GM12892 (cell line): ENCODE data around the gene MEGF11.

Source experiments
- DNase-seq: peaks from one replicate; pipeline ENCODE4 v3.0.0; 2011; ENCODE audit not compliant: insufficient read length
- FAIRE-seq: peaks from 2 replicates; lab custom pipeline; 2011; peaks lifted over from hg19 to GRCh38; lab: Jason Lieb, UNC
- POLR2A ChIP-seq: IDR thresholded peaks from 2 replicates; pipeline ENCODE4 v1.6.1; 2011; ENCODE audit warnings: low read depth, low read length, control low read depth
- POLR2AphosphoS5 ChIP-seq: IDR thresholded peaks from 2 replicates; pipeline ENCODE4 v1.6.1; 2011; ENCODE audit warnings: low read depth, low read length, control low read depth
- TAF1 ChIP-seq: IDR thresholded peaks from 2 replicates; pipeline ENCODE4 v1.6.1; 2011; ENCODE audit warnings: low read depth, mild to moderate bottlenecking, control low read depth, low read length, borderline replicate concordance

MEGF11 gene

GRCh38 chr15:66070220-66070934 is 183.2 kb downstream of the MEGF11 start:
- TF ChIP-seq TAF1 (no peak), POLR2A (no peak), POLR2AphosphoS5 (no peak)
- DNase-seq (no peak), FAIRE-seq (no peak)

- no peak for TF ChIP-seq POLR2AphosphoS5
- TF ChIP-seq POLR2A: no peak
- no peak for TF ChIP-seq TAF1
- DNase-seq: no peak
- FAIRE-seq: no peak
Measured at GRCh38 chr15:66069751-66070150, 183.8 kb downstream of the MEGF11 start.

DNA sequence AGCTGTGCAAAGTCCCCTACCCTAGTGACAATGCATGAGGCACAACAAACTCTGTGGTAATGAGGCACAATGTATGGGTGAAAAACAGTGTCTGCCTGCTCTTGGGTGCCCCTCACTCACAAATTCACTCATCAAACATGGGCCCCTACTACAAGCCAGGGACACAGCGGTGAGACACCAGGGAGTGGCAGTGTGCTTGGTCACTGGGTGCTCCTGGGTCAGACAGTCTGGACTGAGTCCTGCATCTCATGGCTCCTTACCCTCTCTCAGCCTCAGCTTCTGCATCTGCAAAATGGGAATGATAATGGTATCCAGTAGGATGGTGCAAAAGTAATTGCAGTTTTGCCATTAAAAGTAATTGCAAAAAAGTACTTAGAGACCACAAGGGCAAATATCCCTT is 184.7 kb downstream of the MEGF11 start:
- FAIRE-seq: no peak
- DNase-seq: no peak
- TF ChIP-seq TAF1 (no peak), POLR2A (no peak), POLR2AphosphoS5 (no peak)

- no peak for DNase-seq
- TF ChIP-seq POLR2AphosphoS5 (no peak), TAF1 (no peak), POLR2A (no peak)
- FAIRE-seq: no peak
Measured at GRCh38 chr15:66067687-66068086, 185.9 kb downstream of the MEGF11 start.

- TF ChIP-seq TAF1: no peak
- no peak for DNase-seq
- no peak for FAIRE-seq
Measured at GRCh38 chr15:66066481-66066880, 187.1 kb downstream of the MEGF11 start.

- TF ChIP-seq TAF1 (no peak), POLR2A (no peak), POLR2AphosphoS5 (no peak)
- FAIRE-seq (no peak), DNase-seq (no peak)
Measured at GRCh38 chr15:66066005-66066404, 187.5 kb downstream of the MEGF11 start.

DNA sequence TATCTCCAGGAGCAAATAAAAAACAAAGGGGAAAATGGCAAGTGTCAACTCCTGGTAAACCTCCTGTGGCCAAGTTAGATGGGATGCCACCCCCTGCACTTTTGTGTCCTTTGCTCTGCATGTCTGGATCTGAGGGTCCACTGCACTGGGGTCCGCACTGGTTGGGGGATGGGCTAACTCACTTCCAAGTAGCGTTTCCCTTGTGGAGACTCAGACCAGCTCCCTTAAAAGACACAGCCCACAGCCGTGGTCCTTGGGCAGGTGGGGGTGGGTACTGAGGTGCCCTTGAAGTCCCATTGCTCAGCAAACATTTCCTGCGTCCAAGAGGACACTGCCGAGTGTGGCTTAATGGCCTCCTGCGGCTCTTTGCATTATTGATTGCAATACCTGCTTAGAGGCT is 188.2 kb downstream of the MEGF11 start:
- FAIRE-seq (no peak), DNase-seq (no peak)
- no peak for TF ChIP-seq POLR2AphosphoS5

DNA sequence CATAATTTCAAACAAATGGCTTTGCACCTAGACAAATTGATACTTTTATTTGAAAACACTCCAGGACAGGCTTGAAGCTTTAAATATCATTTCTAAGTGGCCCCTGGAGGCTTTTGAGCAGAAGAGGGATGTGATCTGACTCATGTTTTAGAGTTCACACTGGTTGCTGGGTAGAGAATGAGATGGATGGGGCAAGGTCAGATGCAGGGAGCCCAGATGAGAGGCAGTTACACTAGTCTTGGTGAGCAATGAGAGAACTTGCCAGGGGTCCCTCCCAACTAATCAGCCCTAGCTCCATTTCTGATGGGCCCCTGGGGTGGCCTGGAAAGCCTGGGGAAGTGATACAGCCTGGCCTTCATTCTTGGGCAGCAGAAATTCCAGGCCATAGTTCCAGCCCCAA is 190.4 kb downstream of the MEGF11 start:
- TF ChIP-seq POLR2A (no peak), POLR2AphosphoS5 (no peak), TAF1 (no peak)

GRCh38 chr15:66057089-66057488 is 196.5 kb downstream of the MEGF11 start:
- no peak for DNase-seq
- no peak for FAIRE-seq
- no peak for TF ChIP-seq POLR2A
- no peak for TF ChIP-seq TAF1
- TF ChIP-seq POLR2AphosphoS5: no peak

More for the DNA sequence above, 190.4 kb downstream of the MEGF11 start:
- FAIRE-seq (no peak), DNase-seq (no peak)

DNA sequence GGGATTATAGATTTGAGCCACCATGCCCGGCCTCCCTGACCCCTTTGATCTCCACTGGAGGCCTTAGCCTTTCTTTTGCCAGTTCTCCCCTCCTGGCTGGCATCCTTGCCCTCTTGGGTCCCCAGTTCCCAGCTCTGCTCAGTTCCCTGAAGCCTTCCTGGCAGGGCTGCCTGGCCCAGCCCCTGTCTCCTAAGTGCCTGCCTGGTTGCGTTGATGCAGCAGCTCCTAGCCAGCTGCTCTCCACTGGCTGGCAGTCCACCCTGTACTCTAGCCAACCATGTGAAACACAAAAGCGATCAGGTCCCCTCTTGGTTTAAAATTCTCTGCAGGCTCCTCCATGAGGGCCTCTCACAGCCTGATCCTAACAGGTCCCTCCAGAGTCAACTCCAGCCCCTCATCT is 199.6 kb downstream of the MEGF11 start:
- no peak for FAIRE-seq
- DNase-seq: no peak
- TF ChIP-seq POLR2AphosphoS5: no peak
- TF ChIP-seq TAF1: no peak
- no peak for TF ChIP-seq POLR2A

DNA sequence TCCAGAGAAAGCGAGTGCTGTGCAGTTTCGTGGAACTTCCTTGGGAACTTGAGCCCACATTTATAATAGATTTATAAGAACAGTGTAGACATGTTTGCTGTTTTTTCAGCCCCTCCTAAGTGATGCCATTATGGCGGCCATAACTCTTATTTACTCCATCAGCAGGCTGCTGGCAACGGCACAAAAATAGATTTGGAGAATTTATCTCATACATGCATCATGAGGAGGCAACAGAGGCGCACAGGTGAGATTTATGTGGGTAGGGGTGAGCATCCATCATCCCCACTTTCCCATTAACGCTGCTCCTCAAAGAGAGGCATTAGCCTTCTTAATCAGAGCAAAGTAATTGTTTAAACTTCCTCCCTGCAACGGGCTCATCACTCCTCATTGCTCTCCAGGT is 201.7 kb downstream of the MEGF11 start:
- DNase-seq: no peak
- TF ChIP-seq TAF1 (no peak), POLR2AphosphoS5 (no peak), POLR2A (no peak)
- no peak for FAIRE-seq

GRCh38 chr15:66050264-66050663 is 203.3 kb downstream of the MEGF11 start:
- TF ChIP-seq TAF1: no peak
- TF ChIP-seq POLR2AphosphoS5: no peak
- no peak for TF ChIP-seq POLR2A
- DNase-seq: no peak
- FAIRE-seq: no peak

DNA sequence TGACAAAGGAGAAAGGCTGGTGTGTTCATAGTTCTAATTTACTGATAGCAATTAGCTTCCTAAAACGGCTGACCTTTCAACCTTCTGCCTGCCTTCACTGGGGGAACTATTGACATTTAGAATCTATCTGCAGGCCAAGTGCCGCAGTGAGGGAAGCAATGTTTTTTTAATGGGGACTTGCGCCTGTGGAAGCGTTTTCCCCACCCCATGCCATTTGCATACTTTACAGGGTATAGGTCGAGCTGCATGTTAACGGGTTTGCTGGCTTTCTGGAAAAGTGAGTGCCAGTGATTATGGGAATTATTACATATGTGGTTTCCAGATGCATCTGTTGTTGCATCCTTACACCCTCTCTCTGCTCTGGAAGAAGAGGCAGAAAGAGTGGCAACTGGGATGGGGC is 204.2 kb downstream of the MEGF11 start:
- FAIRE-seq (no peak), DNase-seq (no peak)
- TF ChIP-seq TAF1 (no peak), POLR2A (no peak), POLR2AphosphoS5 (no peak)
